T-helper 2 cell (primary cell): ENCODE data around the gene KNOP1.
"Not testable (repeated sequence)": the region's sequence is repeated elsewhere in the genome, so short reads cannot be mapped to it uniquely, and the experiment has no call there.

ENCODE experiments used
- DNase-seq, 5 experiments: peaks; one replicate each; pipeline versions ENCODE4 v3.0.0 to v3.0.0-alpha.2; 2012 to 2022

Gene KNOP1

GRCh38 chr16:19679281-19679680 lies 38.7 kb downstream of the KNOP1 start:
- DNase-seq = not testable (repeated sequence)

DNA sequence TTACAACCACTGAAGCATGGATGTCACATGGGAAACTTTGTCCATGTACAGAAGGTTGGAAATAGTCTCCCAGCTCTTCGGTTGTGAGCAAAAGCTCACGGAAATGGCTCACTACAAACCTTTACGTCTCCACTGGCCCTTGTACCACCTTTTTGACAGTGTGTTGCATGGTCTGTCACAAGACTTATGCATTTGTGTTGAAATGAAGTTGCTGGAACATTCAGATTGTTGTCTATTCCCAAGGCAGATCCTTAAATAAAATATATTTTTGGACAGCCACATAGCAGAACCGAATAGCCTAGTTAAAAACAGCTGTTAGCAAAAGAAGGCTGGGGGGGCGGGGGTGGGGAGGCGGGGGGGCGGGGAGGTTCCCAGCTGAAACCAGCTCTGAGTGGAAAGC lies 39.2 kb downstream of the KNOP1 start:
- no peak for DNase-seq

GRCh38 chr16:19677402-19677801 lies 40.6 kb downstream of the KNOP1 start:
- no peak for DNase-seq

DNA sequence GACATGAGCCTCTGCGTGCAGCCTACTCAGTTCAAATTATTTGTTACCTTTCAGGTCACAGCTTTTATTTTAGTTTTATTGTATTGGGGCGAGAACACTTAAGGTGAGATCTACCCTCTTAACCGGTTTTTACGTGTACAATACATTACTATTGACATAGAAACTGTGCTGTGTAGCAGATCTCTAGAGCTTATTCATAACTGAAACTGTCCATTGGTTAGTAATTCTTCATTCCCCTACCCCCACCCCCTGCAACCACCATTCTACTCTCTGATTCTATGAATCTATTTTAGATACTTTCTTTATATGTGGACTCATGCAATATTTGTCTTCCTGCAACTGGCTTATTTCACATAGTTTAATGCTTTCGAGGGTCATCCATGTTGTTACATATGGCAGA lies 43.5 kb downstream of the KNOP1 start:
- no peak for DNase-seq

GRCh38 chr16:19672378-19672777 lies 45.6 kb downstream of the KNOP1 start:
- DNase-seq = no peak

GRCh38 chr16:19666477-19666876 lies 51.5 kb downstream of the KNOP1 start:
- no peak for DNase-seq

DNA sequence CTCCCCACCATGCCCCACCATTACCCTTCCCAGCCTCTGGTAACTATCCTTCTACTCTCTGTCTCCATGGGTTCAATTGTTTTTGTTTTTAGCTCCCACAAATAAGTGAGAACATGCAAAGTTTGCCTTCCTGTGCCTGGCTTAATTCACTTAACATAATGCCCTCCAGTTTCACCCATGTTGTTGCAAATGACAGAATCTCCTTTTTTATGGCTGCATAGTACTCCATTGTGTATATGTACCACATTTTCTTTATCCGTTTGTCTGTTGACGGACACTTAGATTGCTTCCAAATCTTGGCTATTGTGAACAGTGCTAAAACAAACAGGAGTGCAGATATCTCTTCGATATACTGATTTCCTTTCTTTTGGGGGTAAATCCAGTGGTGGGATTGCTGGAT lies 52.7 kb downstream of the KNOP1 start:
- not testable (repeated sequence) for DNase-seq

GRCh38 chr16:19664166-19664565 lies 53.9 kb downstream of the KNOP1 start:
- DNase-seq = no peak

DNA sequence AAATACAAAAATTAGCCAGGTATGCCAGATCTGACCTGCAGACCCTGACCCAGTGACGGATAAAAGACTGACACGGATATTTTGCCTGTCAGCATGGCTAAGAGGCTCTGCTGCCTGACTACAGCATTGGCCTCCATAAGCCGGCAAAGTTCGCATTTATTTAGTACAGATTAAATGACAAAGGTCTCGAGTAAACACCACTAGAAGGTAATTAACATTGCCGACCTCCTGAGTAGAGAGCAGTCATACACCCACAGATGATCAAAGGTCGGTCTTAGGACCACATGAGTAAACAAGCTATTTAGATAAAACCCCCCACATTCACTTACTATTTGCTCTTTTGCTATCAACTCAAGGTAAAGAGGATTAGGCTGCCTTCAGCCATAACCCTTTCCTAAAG lies 55.7 kb downstream of the KNOP1 start:
- DNase-seq = no peak

DNA sequence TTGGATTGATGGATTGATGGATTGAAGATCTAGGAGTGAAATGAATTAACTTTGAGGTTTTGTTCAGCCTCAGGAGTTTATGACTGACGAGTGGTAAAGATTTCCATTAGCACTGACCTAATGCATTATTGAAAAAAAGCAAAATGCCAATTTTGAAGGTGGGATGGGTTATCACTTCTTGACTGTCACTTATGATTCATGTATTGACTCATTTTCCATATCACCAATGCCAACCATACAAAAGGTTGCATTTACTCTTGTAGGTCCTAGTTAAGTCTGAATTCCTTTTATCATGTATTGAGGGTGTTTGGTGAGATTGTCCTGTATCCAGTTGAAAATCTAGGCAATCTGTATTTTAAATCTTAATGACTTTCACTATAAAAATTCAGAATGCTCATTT lies 57.6 kb downstream of the KNOP1 start:
- DNase-seq = no peak

- no peak for DNase-seq
Measured at GRCh38 chr16:19659554-19659953, 58.5 kb downstream of the KNOP1 start.

- no peak for DNase-seq
Measured at GRCh38 chr16:19657831-19658230, 60.2 kb downstream of the KNOP1 start.

- no peak for DNase-seq
Measured at GRCh38 chr16:19655242-19655777, 62.7 kb downstream of the KNOP1 start.

GRCh38 chr16:19654147-19654546 lies 63.9 kb downstream of the KNOP1 start:
- no peak for DNase-seq
